Esophagus squamous epithelium (tissue), 5 donors: ENCODE results near the gene UNC93A. TPM values are rescaled to one million over a fixed set of nuclear protein-coding genes. Genes with fewer than 3 reads are reported as not detected.

Experiments used
- DNase-seq: peaks from one replicate; lab custom pipeline; 2025; lab: John Stamatoyannopoulos, UW
- H3K27ac ChIP-seq, 4 donors: fragments of 200-600 bp; sonication (generic); one replicate each; pipeline ENCODE4 v1.5.1; 2016 to 2019; ENCODE audit warnings: mild to moderate bottlenecking in 1 of 4
- H3K27me3 ChIP-seq, 4 donors: fragments of 200-600 bp; sonication (generic); 1 replicate in 3 of 4; 2 replicates in 1 of 4; pipeline versions ENCODE4 v1.5.1 to v1.6.0; 2017 to 2021; ENCODE audit warnings: antibody characterized with exemption in 1 of 4
- H3K36me3 ChIP-seq, 3 donors: fragments of 200-600 bp; sonication (generic); one replicate each; pipeline ENCODE4 v1.5.1; 2016 to 2019
- H3K4me1 ChIP-seq, 3 donors: fragments of 200-600 bp; sonication (generic); one replicate each; pipeline ENCODE4 v1.5.1; 2017 to 2019
- H3K4me3 ChIP-seq, 4 donors: fragments of 200-600 bp; sonication (generic); 1 replicate in 3 of 4; 2 replicates in 1 of 4; pipeline ENCODE4 v1.5.1; 2016 to 2019; ENCODE audit warnings: mild to moderate bottlenecking in 2 of 4, moderate library complexity in 1 of 4
- H3K9me3 ChIP-seq, 3 donors: fragments of 200-600 bp; sonication (generic); one replicate each; pipeline ENCODE4 v1.5.1; 2016 to 2019
- POLR2A ChIP-seq, 4 donors: fragments of 450-650 bp; IDR thresholded peaks; one replicate each; pipeline ENCODE4 v1.6.1; 2017; ENCODE audit warnings: antibody characterized with exemption in 4 of 4, mild to moderate bottlenecking in 4 of 4, moderate library complexity in 3 of 4
- WGBS, 2 donors: methylation state at CpG; one replicate each; pipeline ENCODE4 v1.1.5; 2018; 5-methylcytosine and 5-hydroxymethylcytosine counted together
- intact Hi-C: fragments of 100-400 bp; cut with DNase I; formaldehyde crosslinking; loops from one replicate; pipeline ENCODE4 v1.15.0; 2022
- total RNA-seq, 4 donors: library from RNA; depleted of rRNA; stranded (reverse); fragments of >200 nt; gene quantifications; one replicate each; pipeline ENCODE4 v1.1.0, GENCODE V29; 2016
- TF ChIP-seq, protein P1 (sequence below), 6 experiments: fragments of 450-650 bp in 4 of 6; fragments of 200-600 bp in 2 of 6; sonication (generic) in 2 of 6; IDR thresholded peaks; one replicate each; pipeline ENCODE4 v1.5.1; 2016 to 2019; ENCODE audit warnings: antibody characterized with exemption in 6 of 6, mild to moderate bottlenecking in 4 of 6, moderate library complexity in 4 of 6
- donor health status: DM: yes; HTN: yes; CAD: no.

Gene UNC93A
- total RNA-seq, 4 donors from 2014 or later: 0.76 to 5.2 (median 0.93) TPM

DNA sequence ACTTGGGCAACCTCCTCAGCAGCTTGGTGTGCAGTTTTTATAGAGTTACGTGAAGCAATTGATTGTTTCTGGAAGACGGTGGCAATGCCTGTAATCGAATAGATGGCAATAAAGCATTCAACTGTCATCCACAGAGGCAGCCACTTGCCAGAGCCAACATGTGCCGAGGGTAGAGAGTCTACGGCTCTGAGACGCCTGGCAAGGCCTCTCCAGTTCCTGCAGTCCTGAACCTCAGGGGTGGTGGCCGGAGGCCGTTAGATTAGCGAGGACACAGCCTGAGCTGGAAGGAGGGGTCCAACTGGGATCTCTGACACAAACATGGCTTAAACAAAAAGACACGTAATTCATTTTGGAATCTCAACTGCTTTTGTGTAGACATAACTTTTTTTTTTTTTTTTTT lies 33.0 kb downstream of the UNC93A start:
- no peak for DNase-seq
- WGBS, 2 donors: 79 to 85% methylated on average over 10 of the region's 10 CpGs

DNA sequence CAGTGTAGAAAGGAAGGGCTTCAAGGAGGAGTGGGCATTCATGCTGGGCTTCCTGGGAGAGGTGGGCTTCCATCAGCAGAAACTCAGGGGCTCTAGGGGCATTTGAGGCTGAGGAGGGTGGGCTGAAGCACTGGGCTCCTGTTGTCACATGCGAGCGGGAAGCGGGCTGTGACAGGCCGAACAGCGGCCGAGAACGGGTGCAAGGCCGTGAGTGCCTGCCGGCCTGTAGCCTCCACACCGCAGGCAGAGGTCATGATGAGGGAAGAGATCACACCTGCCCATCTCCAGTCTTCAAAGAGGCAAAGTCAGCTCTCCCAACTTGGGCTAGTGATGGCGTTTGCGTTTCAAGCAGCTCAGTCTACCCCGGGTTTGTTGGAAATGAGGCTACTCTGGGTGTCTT lies 34.7 kb downstream of the UNC93A start:
- Histone ChIP-seq H3K36me3 (no peaks in the 10 kb centered on the region), H3K4me3 (no peak overlapping the region), H3K9me3 (no peaks in the 10 kb centered on the region), H3K27ac (no peak overlapping the region), H3K27me3 (peaks cover 0 to 4% (median 0%) of the 10 kb centered on the region in 4 donors), H3K4me1 (no peaks in the 10 kb centered on the region)
- DNase-seq: no peak
- intact Hi-C loops: no loop called here
- WGBS, 2 donors: 92 to 95% methylated on average over 3 to 13 of the region's 13 CpGs
- no peak for TF ChIP-seq POLR2A (IDR thresholded peaks at IDR 0.05)
- TF ChIP-seq, protein P1, sequence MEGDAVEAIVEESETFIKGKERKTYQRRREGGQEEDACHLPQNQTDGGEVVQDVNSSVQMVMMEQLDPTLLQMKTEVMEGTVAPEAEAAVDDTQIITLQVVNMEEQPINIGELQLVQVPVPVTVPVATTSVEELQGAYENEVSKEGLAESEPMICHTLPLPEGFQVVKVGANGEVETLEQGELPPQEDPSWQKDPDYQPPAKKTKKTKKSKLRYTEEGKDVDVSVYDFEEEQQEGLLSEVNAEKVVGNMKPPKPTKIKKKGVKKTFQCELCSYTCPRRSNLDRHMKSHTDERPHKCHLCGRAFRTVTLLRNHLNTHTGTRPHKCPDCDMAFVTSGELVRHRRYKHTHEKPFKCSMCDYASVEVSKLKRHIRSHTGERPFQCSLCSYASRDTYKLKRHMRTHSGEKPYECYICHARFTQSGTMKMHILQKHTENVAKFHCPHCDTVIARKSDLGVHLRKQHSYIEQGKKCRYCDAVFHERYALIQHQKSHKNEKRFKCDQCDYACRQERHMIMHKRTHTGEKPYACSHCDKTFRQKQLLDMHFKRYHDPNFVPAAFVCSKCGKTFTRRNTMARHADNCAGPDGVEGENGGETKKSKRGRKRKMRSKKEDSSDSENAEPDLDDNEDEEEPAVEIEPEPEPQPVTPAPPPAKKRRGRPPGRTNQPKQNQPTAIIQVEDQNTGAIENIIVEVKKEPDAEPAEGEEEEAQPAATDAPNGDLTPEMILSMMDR (IDR thresholded peaks at IDR 0.05): no peak

More for the DNA sequence above, 33.0 kb downstream of the UNC93A start:
- no peaks in the 10 kb centered on the region for H3K9me3 ChIP-seq
- H3K36me3 ChIP-seq: no peaks in the 10 kb centered on the region
- no peaks in the 10 kb centered on the region for H3K4me1 ChIP-seq
- H3K27me3 ChIP-seq: no peaks in the 10 kb centered on the region
- H3K27ac ChIP-seq: no peak overlapping the region
- intact Hi-C loops: no loop called here
- TF ChIP-seq, protein P1 (IDR thresholded peaks at IDR 0.05): no peak
- no peak for TF ChIP-seq POLR2A (IDR thresholded peaks at IDR 0.05)
- H3K4me3 ChIP-seq: no peak overlapping the region

DNA sequence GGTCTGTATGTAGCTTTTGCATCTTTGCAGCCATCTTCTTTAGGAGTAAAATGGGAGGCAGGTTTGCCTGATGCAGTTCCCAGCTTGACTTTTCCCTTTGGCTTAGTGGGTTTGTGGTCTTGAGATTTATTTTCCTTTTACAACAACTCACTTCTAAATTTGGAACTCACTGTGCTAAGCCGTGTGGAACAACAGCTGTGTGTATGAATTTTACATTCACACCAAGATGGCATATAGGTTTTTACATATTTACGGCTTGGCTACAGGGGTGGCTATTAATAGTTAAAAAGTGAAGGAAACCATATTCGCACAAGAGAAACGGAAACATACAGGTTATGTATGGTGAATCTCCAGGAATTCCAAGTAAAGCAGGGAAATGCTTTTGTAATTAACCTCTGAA lies 36.3 kb downstream of the UNC93A start:
- Histone ChIP-seq H3K9me3 (no peaks in the 10 kb centered on the region), H3K27me3 (peaks cover 0 to 4% (median 0%) of the 10 kb centered on the region in 4 donors), H3K4me3 (no peak overlapping the region), H3K4me1 (no peaks in the 10 kb centered on the region), H3K27ac (no peak overlapping the region), H3K36me3 (no peaks in the 10 kb centered on the region)
- intact Hi-C loops: no loop called here
- no peak for TF ChIP-seq POLR2A (IDR thresholded peaks at IDR 0.05)
- TF ChIP-seq, protein P1 (IDR thresholded peaks at IDR 0.05): no peak
- 64 to 75% methylated on average over 4 of the region's 4 CpGs for WGBS, 2 donors
- no peak for DNase-seq

DNA sequence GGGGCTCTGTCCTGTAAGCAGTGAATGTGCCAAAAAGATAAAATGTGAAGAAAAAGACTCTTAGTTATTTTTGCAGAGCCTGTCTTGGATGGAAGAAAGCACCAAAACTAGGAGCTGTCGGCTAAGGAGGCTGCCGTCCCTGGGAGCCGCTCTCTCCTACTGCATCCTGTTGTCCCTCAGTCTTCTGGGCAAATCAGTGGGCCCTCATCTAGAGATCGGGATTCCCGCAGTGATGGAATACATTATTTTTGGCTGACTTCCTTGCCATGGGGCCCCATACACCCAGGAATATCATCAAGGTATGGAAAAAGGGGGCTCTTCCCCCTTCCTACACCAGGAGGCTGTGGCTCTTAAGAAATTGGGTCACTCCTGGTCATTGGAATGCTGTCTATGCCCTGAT lies 37.0 kb downstream of the UNC93A start:
- Histone ChIP-seq H3K27ac (no peak overlapping the region), H3K9me3 (no peaks in the 10 kb centered on the region), H3K4me1 (no peaks in the 10 kb centered on the region), H3K4me3 (no peak overlapping the region), H3K36me3 (no peaks in the 10 kb centered on the region), H3K27me3 (peaks cover 0 to 4% (median 0%) of the 10 kb centered on the region in 4 donors)
- no peak for DNase-seq
- TF ChIP-seq, protein P1 (IDR thresholded peaks at IDR 0.05): no peak
- TF ChIP-seq POLR2A (IDR thresholded peaks at IDR 0.05): no peak
- WGBS, 2 donors: 96 to 98% methylated on average over 5 of the region's 5 CpGs
- intact Hi-C loops: no loop called here

DNA sequence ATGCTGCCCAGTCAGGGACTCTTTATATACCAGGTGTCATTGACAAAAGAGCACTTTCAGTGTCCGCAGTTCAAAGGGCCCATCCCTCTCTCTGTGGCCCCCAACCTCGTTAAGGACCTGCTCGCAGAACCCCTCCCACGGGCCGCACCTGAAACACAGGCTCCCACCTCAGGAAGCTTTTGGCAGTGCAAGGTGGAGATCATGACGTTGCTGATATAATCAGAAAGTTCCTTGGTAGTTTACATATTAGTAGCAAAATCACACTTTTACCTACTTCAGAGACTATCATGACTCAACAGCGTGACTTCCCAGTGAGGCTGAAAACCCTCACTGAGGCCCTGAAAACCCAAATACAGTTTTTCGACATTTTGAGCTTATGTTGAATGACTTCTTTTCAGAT lies 37.9 kb downstream of the UNC93A start:
- intact Hi-C loops: no loop called here
- no peaks in the 10 kb centered on the region for H3K36me3 ChIP-seq
- DNase-seq: no peak
- no peaks in the 10 kb centered on the region for H3K9me3 ChIP-seq
- no peak overlapping the region for H3K27ac ChIP-seq
- H3K27me3 ChIP-seq: peaks cover 0 to 4% (median 0%) of the 10 kb centered on the region in 4 donors
- H3K4me3 ChIP-seq: no peak overlapping the region
- WGBS, 2 donors: 67 to 73% methylated on average over 5 to 8 of the region's 8 CpGs
- no peaks in the 10 kb centered on the region for H3K4me1 ChIP-seq
- TF ChIP-seq, protein P1 (IDR thresholded peaks at IDR 0.05): no peak
- TF ChIP-seq POLR2A (IDR thresholded peaks at IDR 0.05): no peak
